NCI-H146 treated with DMSO at 0.1 percent for 48 hours (cell line): ENCODE results near the gene C1orf74.
A peak's percentile ranks its signal among the peaks of the same experiment; 100 is the strongest.

Experiments used
- DNase-seq: peaks from one replicate; lab custom pipeline; 2025; ENCODE audit not compliant: unreplicated experiment; lab: John Stamatoyannopoulos, UW

Gene C1orf74

GRCh38 chr1:209784265-209785169 lies at the start of gene C1orf74:
Gene C1orf74 (minus strand): TSS chr1:209784559. CDS start chr1:209783634, 925 bp downstream.
- peak; percentile 94 for DNase-seq

- DNase-seq, result no peak
Observed at GRCh38 chr1:209831615-209832014, 47.3 kb upstream of the C1orf74 start.

GRCh38 chr1:209830722-209831121 lies 46.4 kb upstream of the C1orf74 start:
- no peak for DNase-seq

- DNase-seq, result no peak
Observed at GRCh38 chr1:209829716-209830115, 45.4 kb upstream of the C1orf74 start.

- DNase-seq, result peak; percentile 92
Observed at GRCh38 chr1:209827384-209828262, 43.3 kb upstream of the C1orf74 start, which contains the start of gene UTP25. Gene UTP25 (plus strand): TSS chr1:209827972. CDS start chr1:209828064, 92 bp downstream.

GRCh38 chr1:209825591-209826434 lies 41.5 kb upstream of the C1orf74 start:
- no peak for DNase-seq

GRCh38 chr1:209823143-209824041 lies 39.0 kb upstream of the C1orf74 start:
- DNase-seq, result peak; percentile 65

GRCh38 chr1:209822706-209823105 lies 38.3 kb upstream of the C1orf74 start:
- peak; percentile 10 for DNase-seq

- DNase-seq, result no peak
Observed at GRCh38 chr1:209820986-209821385, 36.6 kb upstream of the C1orf74 start.

GRCh38 chr1:209819058-209819457 lies 34.7 kb upstream of the C1orf74 start:
- DNase-seq, result no peak

GRCh38 chr1:209817691-209818090 lies 33.3 kb upstream of the C1orf74 start:
- DNase-seq, result no peak

GRCh38 chr1:209816923-209817322 lies 32.6 kb upstream of the C1orf74 start:
- no peak for DNase-seq

- no peak for DNase-seq
Observed at GRCh38 chr1:209815931-209816341, 31.6 kb upstream of the C1orf74 start.

GRCh38 chr1:209815490-209815889 lies 31.1 kb upstream of the C1orf74 start:
- no peak for DNase-seq

GRCh38 chr1:209813902-209814301 lies 29.5 kb upstream of the C1orf74 start:
- no peak for DNase-seq

- peak; percentile 90 for DNase-seq
Observed at GRCh38 chr1:209810783-209811182, 26.4 kb upstream of the C1orf74 start.

- no peak for DNase-seq
Observed at GRCh38 chr1:209809611-209810010, 25.3 kb upstream of the C1orf74 start.

- peak; percentile 9 for DNase-seq
Observed at GRCh38 chr1:209808059-209808581, 23.8 kb upstream of the C1orf74 start.

- DNase-seq, result no peak
Observed at GRCh38 chr1:209807509-209807908, 23.1 kb upstream of the C1orf74 start.
